DMS 273 treated with DMSO at 0.1 percent for 48 hours (cell line): ENCODE data around the gene VPS26B.
"Not testable (repeated sequence)": the region's sequence is repeated elsewhere in the genome, so short reads cannot be mapped to it uniquely, and the experiment has no call there.

Experiments used
- DNase-seq: peaks from one replicate; lab custom pipeline; 2025; lab: John Stamatoyannopoulos, UW

The VPS26B gene

DNA sequence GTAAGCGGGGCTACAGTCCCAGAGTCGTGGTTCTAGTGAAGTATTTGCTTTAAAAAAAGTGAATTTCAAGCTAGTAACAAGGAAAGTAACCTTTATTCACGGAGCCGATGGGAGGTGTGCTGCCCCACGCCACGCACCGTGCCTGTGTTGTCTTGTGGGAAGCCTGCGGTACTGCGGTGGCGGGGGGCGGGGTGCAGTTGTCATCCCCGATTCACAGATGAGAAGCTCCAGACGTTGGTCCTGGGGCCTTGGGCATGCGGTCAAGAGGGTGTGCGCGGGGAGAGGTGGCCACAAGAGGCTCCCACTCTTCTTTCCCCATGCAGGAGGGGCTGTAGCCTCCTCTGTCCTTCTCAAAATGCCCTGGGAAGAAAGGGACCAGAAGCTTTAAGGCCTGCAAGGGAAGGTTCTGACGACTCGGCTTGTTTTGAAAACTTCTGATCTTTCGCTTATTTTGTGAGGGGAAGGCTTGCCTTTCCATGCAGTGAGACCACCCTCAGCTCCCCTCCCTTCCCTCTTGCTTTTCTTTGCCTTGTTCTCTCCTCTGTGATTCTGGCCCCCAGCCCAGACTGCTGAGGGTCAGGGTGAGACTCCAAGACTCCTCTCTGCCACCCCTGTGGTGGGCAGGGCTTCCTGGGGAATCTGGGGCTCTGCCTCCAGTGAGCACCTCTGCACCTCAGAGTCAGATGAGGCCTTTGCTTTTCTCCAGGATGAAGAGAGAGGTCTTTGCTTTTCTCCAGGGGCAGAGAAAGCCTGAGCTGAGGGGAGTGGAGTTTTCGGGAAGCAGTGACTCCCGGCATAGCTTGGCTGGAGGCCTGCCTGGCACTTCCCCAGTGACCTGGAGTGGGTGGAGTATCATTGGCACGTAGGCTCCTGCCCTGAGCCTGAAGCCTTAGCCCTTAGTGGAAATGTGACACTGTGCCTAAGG is 57.9 kb downstream of the VPS26B start:
- DNase-seq: no peak

DNA sequence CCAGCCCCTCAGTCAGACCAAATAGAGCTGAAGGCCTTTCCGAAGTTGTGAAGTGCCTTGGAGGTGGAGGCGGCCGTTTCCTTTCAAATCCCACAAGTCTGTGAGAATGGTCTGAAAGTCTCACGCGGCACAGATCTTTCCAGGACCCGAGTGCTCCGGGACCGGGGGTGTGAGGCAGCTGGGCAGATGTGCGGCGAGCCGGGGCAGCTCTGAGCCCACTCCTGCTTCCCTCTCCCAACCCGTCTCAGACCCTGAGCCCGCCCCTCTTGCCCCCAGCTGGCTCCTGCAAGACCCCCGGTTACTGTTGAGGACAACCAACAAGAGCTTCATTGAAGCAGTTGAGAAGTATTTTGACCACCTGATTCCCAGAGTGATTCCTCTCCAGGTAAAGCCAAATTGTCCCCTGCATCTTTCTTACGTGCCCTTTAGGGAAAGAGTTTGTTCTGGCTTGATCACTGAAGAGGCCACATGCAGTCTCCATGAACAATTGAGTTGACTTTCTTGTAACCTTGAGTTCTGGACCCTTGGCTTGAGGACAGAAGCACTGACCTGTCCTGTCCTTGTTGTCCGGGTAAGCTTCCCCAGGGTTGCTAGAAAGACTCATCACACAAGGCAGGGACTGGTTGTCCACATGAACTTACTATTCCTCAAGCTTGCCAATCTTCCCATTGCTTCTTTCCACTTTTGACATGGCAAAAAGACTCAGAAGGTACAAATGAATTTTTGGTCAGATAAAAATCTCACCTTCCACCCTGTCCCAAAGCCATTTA is 59.2 kb downstream of the VPS26B start:
- DNase-seq: no peak

DNA sequence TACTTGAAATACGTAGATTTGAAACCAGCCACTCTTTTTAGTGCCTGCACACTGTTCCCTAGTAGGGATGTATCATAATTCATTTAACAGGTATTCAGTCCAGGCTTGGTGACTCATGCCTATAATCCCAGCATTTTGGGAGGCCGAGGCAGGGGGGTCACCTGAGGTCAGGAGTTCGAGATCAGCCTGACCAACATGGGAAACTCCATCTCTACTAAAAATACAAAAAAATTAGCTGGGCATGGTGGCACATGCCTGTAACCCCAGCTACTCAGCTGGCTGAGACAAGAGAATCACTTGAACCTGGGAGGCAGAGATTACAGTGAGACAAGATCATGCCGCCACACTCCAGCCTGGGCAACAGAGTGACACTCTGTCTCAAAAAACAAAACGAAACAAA is 59.9 kb downstream of the VPS26B start:
- not testable (repeated sequence) for DNase-seq

DNA sequence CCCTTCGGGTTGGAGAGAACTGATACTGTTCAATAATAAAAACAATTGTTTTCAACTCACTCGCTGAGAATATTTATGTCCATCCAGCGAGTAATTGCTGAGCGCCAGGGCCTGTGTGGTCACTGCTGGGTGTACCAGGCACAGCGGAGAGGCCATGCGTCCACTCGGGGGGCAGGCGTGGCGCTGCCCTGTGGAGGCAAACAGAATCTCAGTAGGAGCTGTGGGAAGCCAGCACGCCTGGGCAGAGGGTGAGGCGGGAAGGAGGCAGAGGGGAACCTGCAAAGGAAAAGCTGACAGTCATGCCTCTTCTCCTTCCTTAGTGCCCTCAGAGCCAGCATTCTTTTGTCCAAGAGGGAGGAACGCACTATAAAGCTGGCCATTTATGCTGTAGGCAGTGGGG is 63.1 kb downstream of the VPS26B start:
- DNase-seq: no peak

DNA sequence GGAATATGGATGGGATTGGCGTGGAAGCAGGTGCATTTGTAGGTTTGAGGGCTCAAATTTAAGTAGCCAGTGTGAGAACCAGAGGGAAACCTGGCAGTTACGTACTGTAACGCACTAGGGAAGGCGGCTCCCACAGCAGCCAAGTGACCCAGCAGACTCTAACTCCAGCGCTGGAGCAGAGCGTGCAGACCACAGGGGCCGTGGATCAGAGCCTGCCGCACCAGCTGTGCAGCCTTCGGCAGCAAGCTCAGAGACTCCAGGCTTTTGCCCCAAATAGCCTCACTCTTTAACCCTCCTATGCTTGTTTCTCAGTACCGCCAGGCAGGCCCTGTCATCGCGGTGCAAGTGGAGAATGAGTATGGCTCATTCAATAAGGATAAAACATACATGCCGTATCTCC is 64.0 kb downstream of the VPS26B start:
- DNase-seq: no peak

DNA sequence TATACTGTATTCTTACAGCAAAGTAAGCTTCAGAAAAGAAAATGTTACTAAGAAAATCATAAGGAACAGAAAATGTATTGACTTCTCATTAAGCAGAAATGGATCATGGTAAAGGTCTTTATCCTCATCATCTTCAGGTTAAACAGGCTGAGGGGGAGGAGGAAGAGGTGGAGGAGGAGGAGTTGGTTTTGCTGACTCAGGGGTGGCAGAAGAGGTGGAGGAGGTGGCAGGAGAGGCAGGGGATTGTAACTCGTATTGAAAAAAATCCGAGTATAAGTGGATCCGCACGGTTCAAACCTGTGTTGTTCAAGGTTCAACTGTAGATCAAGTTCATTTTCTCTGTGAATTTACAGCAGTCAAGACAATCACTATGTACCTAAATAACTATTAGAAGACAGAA is 64.7 kb downstream of the VPS26B start:
- DNase-seq: no peak

DNA sequence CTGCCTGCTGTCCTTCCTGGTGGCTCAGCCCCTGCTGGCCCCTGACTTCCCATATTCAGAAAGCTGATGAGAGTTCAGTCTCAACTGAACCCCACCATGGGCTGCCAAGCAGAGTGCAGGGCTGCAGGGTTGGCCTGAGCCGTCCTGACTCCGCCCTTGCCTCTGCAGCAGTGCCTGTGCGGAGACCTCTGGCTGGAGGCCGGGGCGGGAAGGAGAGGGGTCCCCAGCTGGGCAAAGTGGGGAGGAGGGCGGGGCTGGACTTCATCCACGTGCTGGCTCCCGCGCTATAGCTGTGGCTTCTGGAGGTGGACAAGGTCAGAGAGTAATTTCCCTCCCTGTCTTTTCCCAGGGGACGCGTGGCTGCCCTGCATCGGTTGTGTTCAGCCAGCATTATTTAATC is 65.3 kb downstream of the VPS26B start:
- DNase-seq: no peak

DNA sequence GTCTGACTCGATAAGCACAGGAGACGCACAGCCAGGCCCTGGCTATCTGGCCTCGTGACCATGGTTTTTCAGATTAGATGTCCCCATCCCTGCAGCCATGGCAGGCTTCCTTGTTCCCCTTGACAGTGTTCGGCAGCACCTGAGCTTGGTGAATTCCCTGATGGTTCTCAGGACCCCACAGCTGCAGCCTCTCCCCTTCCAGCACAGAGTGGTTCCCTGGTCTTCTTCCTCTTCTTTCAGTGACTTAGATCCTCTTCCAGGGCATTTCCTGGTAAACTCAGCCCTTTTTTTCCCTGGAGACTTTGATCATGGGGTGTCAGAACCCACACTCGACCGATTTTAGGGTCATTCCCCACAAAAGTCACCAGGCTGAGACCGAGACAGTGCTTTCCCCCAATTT is 66.2 kb downstream of the VPS26B start:
- DNase-seq: no peak

DNA sequence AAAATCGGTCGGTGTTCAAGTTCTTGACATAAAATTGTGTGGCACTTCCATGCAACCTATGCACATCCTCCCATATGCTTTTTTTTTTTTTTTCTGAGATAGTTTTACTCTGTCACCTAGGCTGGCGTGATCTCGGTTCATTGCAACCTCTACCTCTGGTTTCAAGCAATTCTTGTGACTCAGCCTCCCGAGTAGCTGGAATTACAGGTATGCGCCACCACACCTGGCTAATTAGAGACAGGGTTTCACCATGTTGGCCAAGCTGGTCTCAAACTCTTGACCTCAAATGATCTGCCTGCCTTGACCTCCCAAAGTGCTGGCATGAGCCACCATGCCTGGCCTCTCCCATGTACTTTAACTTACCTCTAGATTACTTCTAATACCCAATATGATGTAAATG is 66.7 kb downstream of the VPS26B start:
- no peak for DNase-seq

DNA sequence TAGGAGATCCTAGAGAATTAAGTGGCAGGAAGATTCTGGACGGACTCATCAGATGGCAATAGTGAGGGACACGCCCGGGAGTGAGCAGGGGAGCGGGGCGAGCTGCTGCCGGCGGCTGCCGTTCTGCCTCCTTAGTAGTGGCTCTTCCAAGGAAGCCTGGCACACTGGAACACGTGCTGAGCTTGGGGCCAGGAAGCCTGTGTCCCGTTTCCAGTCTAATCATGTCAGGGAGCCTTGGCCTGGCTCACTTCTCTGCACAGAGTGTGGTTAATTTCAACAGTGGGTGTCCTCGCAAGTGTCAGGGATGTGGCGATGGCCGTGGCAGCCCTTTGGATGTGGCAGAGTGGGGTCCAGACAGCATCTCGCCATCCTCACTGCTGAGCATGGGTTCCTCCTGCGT is 68.2 kb downstream of the VPS26B start:
- no peak for DNase-seq

DNA sequence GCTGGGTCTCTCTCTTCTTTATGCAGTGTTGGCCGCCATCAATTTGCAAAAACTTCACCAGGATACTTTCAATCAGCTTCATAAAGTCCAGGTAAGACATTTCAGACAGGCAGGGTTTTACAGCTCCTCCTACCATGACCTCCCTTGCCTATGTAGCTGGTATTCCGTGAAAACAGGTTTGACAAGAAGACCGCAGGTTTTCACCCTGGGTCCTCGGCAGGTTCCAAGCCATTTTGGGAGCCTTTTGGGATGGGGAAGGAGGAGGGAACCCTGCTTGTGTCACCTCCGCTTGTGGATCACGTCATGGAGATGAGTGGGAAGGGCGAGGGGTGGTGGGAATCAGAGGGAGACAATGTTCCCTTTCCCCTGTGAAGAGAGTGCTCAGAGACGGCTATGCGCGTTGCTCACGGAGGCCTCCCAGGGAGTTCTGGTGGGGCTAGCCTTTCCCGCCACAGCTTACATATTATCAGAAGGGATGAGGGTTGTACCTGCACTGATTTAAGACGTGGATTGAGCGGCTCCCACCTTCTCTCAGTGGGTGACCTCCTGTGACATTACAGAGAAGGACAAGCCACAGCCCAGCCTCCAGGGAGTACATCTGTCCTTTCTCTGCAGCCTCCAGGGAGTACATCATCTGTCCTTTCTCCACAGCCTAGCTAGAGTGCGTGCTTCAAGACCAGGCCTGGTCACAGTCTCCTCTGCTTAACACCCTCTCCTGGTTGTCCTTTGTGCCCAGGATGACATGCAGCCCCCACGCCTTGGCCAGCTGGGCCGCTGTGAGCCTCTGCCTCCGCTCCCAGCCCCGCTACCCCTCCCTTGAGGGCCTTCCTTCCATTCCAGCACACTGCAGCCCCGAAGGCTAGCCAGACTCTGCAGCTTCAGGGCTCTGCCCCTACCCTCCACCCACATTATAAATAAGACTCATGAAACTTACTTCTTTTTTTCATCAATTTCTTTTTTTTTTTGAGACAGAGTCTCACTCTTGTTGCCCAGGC is 68.9 kb downstream of the VPS26B start:
- DNase-seq: no peak

DNA sequence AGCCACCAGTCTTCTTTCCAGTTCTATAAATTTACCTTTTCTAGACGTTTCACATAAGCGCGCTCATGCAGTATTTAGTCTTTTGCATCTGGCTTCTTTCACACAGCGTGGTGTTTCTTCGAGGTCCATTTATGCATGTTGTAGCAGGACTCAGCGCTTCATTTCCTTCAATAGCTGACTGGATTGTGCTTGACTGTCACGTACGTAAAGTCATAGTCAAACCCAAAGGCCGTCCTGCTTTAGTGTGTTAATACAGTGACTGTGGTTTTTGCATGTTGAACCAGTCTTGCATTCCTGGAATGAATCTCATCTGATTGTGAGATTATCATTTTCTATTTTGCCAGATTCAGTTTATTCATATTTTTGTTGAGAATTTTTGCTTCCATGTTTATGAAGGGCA is 70.2 kb downstream of the VPS26B start:
- DNase-seq: no peak
